Psoas muscle (tissue), 8 donors: ENCODE measurements around the gene FAM78B. TPM values are rescaled to one million over a fixed set of nuclear protein-coding genes. Genes with fewer than 3 reads are reported as not detected.
A peak's percentile ranks its signal among the peaks of the same experiment; 100 is the strongest.

Experiments
- ATAC-seq, 4 donors: fragments of 200-7000 bp; cut with Tn5 transposase; one replicate each; pipeline ENCODE4 v1.9.1; 2020; ENCODE audit warnings: moderate library complexity in 3 of 4, mild to moderate bottlenecking in 2 of 4
- DNase-seq, 2 donors: peaks; one replicate each; pipeline ENCODE4 v3.0.0-alpha.2; 2020
- H3K27ac ChIP-seq: fragments of 200-600 bp; one replicate; pipeline ENCODE4 v1.8.0; 2022
- H3K27me3 ChIP-seq, 3 donors: fragments of 200-600 bp in 1 of 3; one replicate each; pipeline versions ENCODE4 v1.6.1 to v1.8.0; 2013 to 2022; ENCODE audit warnings: low read length in 2 of 3, mild to moderate bottlenecking in 2 of 3, moderate library complexity in 1 of 3; ENCODE audit not compliant: insufficient read depth in 3 of 3
- H3K36me3 ChIP-seq, 2 donors: fragments of 200-600 bp in 1 of 2; one replicate each; pipeline versions ENCODE4 v1.6.1 to v1.8.0; 2013 to 2022; ENCODE audit warnings: low read depth in 1 of 2, mild to moderate bottlenecking in 1 of 2, moderate library complexity in 1 of 2; ENCODE audit not compliant: insufficient read depth in 1 of 2
- H3K4me1 ChIP-seq: fragments of 200-600 bp; one replicate; pipeline ENCODE4 v1.8.0; 2022
- H3K4me3 ChIP-seq: fragments of 200-600 bp; one replicate; pipeline ENCODE4 v1.8.0; 2022; ENCODE audit warnings: mild to moderate bottlenecking
- H3K9me3 ChIP-seq: fragments of 200-600 bp; one replicate; pipeline ENCODE4 v1.8.0; 2022
- CTCF ChIP-seq: fragments of 200-600 bp; IDR thresholded peaks from one replicate; pipeline ENCODE4 v1.8.0; 2022; ENCODE audit warnings: antibody characterized with exemption
- WGBS, 3 donors: extraction: QIAGEN DNeasy Blood & Tissue Kit; methylation state at CpG; one replicate each; pipeline versions ENCODE4 v1.1.6 to v1.1.7; 2013; 5-methylcytosine and 5-hydroxymethylcytosine counted together
- intact Hi-C, 2 donors: fragments of 100-400 bp; cut with DNase I; formaldehyde crosslinking; loops; one replicate each; pipeline versions ENCODE4 v1.11.0 to v1.14.2; 2022
- polyA plus RNA-seq, 3 donors: library from polyadenylated mRNA; stranded (reverse); fragments of 200-250 nt; gene quantifications; one replicate each; pipeline ENCODE4 v1.2.3, GENCODE V29; 2013
- total RNA-seq, 4 donors: library from RNA; stranded (reverse); fragmentation: NEBNext Ultra II Directional in 2 of 4; extraction: Animal tissue kit (Norgen Biotek cat#: 25700) in 2 of 4; gene quantifications; one replicate each; pipeline versions ENCODE4 v1.2.1 to v1.2.4, GENCODE V29; 2021 to 2023
- donor health status: healthy with polysubstance abuse.
- donor health status: DM: no; HTN: no; CAD: no; lungs with moderate emphysema.
- donor health status: Bipolar disorder and iron deficiency.
- donor health status: healthy.
- donor health status: DM: yes; HTN: yes; CAD: no.
- donor health status: DM: no; HTN: no; CAD: no.
- donor health status: DM: no; HTN: no; CAD: no.
- donor health status: DM: yes; HTN: yes; CAD: no.

The FAM78B gene
- total and polyA plus RNA-seq, 7 donors, result 1.6 to 9.8 (median 4.9) TPM

GRCh38 chr1:166111430-166111829 lies 55.4 kb downstream of the FAM78B start:
- WGBS, 3 donors, result 45 to 74% (median 67%) methylated on average over 3 of the region's 3 CpGs
- no peak for ATAC-seq
- intact Hi-C loops, result no loop called here

GRCh38 chr1:166090244-166090643 lies 76.6 kb downstream of the FAM78B start:
- H3K4me3 ChIP-seq, result no peak overlapping the region
- 48 to 62% (median 54%) methylated on average over 4 of the region's 4 CpGs for WGBS, 3 donors
- no peak for TF ChIP-seq CTCF
- no peaks in the 10 kb centered on the region for H3K9me3 ChIP-seq
- intact Hi-C loops, result no loop called here
- DNase-seq, result no peak
- H3K4me1 ChIP-seq, result no peaks in the 10 kb centered on the region
- no peaks in the 10 kb centered on the region for H3K27me3 ChIP-seq
- H3K36me3 ChIP-seq, result no peaks in the 10 kb centered on the region
- peak in 1 of 4 donors; percentile 39 for ATAC-seq
- H3K27ac ChIP-seq, result no peak overlapping the region

More at GRCh38 chr1:166111430-166111829, 55.4 kb downstream of the FAM78B start:
- H3K4me1 ChIP-seq, result no peaks in the 10 kb centered on the region
- H3K4me3 ChIP-seq, result no peak overlapping the region
- no peak for TF ChIP-seq CTCF
- H3K27me3 ChIP-seq, result no peaks in the 10 kb centered on the region
- no peak for DNase-seq
- no peaks in the 10 kb centered on the region for H3K36me3 ChIP-seq
- no peak overlapping the region for H3K27ac ChIP-seq
- H3K9me3 ChIP-seq, result no peaks in the 10 kb centered on the region

- H3K27me3 ChIP-seq, result no peaks in the 10 kb centered on the region
- 18 to 35% (median 22%) methylated on average over 6 of the region's 6 CpGs for WGBS, 3 donors
- ATAC-seq (no peak), DNase-seq (no peak)
- no peaks in the 10 kb centered on the region for H3K4me1 ChIP-seq
- intact Hi-C loops, result no loop called here
- no peak for TF ChIP-seq CTCF
- H3K27ac ChIP-seq, result no peak overlapping the region
- no peaks in the 10 kb centered on the region for H3K9me3 ChIP-seq
- no peak overlapping the region for H3K4me3 ChIP-seq
- no peaks in the 10 kb centered on the region for H3K36me3 ChIP-seq
Observed at GRCh38 chr1:166089804-166090203, 77.0 kb downstream of the FAM78B start.

DNA sequence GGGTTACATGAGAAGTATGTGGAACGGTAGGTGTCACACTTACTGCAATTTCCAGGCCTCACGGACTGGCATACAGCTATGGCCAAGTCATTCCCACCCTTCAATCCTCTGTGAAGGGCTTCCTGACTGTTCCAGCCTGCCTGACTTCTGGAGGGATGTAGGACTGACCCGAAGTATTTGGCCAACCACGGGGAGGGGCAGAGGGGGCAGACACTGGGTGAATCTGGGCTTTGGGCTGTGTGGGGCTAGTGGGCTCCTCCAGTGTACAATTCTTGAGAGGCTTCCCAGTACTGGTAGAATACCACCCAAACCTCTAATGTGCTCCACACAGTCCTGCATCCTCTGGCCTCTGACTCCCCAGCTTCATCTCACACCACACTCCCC lies 78.2 kb downstream of the FAM78B start:
- Histone ChIP-seq H3K27me3 (no peaks in the 10 kb centered on the region), H3K36me3 (no peaks in the 10 kb centered on the region), H3K27ac (no peak overlapping the region), H3K4me1 (no peaks in the 10 kb centered on the region), H3K4me3 (no peak overlapping the region), H3K9me3 (no peaks in the 10 kb centered on the region)
- DNase-seq, result no peak
- WGBS, 3 donors, result 62 to 88% (median 63%) methylated on average over 4 of the region's 4 CpGs
- no peak for ATAC-seq
- TF ChIP-seq CTCF, result no peak
- intact Hi-C loops, result no loop called here
